Astrocyte of the cerebellum (primary cell): ENCODE measurements around the gene SHD.

Source experiments
- DNase-seq: peaks from one replicate; pipeline ENCODE4 v3.0.0-alpha.2; 2011; ENCODE audit warnings: low read depth
- H3K4me3 ChIP-seq: 2 replicates; pipeline ENCODE4 v1.5.1; 2011; ENCODE audit warnings: mild to moderate bottlenecking, low read depth, low read length, moderate library complexity
- in situ Hi-C: cut with HindIII; loops from 2 replicates; pipeline ENCODE4 v1.10.0; 2017; ENCODE audit warnings: low sequenced_read_pairs
- TF ChIP-seq, protein P1 (sequence below): IDR thresholded peaks from 2 replicates; pipeline ENCODE4 v1.5.1; 2012; ENCODE audit warnings: low read length, low read depth, moderate library complexity, mild to moderate bottlenecking; ENCODE audit errors: missing control alignments

SHD gene

DNA sequence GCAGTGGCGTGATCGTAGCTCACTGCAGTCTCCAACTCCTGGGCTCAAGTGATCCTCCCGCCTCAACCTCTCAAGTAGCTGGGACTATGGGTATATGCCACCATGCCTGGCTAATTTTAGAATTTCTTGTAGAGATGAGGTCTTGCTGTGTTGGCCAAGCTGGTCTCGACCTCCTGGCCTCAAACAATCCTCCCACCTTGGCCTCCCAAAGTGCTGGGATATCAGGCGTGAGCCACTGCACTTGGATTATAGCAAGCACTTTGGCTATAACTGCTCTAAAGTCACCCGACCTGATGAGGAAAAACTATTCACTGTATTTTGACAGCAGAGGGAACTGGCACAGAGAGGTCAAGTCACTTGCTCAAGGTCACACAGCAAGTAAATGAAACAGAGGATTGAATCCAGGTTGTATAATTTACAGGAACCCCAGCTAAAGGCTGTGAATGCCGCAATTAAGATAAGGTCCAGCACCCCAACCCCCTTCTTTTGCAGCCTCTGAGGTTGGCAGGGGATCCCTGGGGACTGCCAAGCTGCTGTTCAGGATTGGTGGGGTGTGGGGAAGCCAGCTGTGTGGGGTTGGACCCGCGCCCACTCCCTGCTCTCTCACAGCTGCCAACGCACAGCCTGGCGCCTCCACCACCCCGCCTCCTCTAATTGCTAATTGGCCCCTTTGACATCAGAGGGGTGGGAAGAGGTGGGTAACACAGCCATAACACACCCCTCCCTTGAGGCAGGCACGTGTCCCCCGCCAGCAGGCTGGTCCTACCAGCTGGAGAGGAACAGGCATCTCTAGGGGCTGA lies 17.1 kb downstream of the SHD start:
- no peak for DNase-seq
- no peak overlapping the region for H3K4me3 ChIP-seq
- in situ Hi-C loops, result no loop called here
- TF ChIP-seq, protein P1, sequence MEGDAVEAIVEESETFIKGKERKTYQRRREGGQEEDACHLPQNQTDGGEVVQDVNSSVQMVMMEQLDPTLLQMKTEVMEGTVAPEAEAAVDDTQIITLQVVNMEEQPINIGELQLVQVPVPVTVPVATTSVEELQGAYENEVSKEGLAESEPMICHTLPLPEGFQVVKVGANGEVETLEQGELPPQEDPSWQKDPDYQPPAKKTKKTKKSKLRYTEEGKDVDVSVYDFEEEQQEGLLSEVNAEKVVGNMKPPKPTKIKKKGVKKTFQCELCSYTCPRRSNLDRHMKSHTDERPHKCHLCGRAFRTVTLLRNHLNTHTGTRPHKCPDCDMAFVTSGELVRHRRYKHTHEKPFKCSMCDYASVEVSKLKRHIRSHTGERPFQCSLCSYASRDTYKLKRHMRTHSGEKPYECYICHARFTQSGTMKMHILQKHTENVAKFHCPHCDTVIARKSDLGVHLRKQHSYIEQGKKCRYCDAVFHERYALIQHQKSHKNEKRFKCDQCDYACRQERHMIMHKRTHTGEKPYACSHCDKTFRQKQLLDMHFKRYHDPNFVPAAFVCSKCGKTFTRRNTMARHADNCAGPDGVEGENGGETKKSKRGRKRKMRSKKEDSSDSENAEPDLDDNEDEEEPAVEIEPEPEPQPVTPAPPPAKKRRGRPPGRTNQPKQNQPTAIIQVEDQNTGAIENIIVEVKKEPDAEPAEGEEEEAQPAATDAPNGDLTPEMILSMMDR, result no peak

DNA sequence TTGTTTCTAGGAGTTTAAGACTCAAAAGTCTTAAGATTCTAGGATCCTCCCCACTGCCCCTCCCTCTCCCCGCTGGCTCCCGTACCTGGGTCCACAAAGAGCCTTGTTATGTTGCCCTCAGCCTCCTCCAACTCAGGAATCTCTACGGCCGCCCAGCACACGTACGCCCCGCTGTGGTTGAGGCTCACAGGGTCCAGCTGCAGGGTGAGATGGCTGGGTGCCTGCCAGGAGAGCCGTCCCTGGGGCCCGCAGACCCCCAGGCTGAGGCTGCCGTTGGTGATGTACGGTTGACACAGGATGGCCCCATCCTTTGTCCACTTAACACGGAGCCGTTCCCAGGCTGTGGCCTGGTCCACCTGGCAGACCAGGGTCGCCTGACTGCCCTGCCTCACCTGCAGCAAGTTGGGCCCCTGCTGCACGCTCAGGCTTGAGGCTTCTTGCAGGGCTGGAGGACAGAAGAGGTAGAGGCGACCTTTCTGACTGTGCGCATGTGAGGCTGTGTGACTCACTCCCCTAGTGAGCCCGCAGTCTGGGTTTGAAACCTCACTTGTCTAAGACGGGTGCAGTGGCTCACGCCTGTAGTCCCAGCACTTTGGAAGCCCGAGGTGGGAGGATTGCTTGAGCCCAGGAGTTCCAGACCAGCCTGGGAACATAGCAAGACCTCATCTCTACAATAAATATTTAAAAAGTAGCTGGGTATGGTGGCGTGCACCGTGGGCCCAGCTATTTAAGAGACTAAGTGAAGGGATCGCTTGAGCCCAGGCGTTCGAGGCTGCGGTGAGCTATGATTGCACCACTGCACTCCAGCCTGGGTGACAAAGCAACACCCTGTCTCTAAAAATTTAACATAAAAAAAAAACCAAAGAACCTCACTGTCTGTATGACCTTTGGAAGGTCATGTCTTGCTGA lies 19.1 kb downstream of the SHD start:
- TF ChIP-seq, protein P1, result no peak
- in situ Hi-C loops, result no loop called here
- no peak for DNase-seq

DNA sequence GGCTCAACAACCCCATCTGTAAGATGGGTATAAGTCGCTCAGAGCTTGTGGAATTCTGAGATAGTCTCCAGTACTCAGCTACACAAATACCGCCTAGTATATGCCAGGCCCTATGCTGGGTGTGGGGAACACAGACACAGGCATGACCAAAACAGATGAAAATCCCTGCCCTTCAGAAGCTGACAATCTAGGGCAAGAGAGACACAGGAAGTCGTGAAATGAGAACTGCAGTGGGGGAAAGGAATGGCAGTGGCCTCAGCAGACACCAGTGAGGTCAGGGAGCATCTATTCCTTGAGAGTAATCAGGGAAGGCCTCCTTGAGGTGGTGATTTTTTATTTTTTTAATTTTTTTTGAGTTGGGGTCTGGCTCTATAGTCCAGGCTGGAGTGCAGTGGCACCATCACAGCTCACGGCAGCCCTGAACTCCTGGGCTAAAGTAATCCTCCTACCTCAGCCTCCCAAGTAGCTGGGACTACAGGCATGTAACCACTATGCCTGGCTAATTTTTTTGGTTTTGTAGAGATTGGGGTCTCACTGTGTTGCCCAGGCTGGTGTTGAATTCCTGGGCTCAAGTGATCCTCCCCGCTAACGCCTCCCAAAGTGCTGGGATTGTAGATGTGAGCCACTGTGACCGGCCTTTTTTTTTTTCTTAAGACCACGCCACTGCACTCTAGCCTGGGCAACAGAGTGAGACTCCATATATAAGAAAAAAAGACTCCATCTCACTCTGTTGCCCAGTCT lies 19.9 kb downstream of the SHD start:
- DNase-seq, result no peak
- TF ChIP-seq, protein P1, result no peak
- in situ Hi-C loops, result no loop called here
- H3K4me3 ChIP-seq, result no peak overlapping the region

More for the DNA sequence above, 19.1 kb downstream of the SHD start:
- H3K4me3 ChIP-seq, result no peak overlapping the region

DNA sequence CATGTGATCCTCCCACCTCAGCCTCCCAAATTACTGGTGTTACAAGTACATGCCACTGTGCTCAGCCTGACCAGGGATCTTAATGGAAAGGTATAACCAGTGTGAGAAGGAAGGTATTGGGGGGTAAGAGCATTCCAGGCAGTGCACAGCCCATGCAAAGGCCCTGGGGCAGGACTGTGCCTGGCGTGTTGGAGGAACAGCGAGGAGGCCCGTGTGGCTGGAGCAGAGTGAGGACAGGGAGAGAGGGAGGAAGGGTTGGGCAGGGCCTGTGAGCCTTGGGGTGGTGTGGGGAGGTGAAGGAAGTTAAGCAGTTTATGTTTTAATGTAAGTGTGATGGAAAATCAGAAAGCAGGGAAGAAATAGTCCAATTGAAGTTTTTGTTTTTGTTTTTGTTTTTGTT lies 21.5 kb downstream of the SHD start:
- in situ Hi-C loops, result no loop called here

DNA sequence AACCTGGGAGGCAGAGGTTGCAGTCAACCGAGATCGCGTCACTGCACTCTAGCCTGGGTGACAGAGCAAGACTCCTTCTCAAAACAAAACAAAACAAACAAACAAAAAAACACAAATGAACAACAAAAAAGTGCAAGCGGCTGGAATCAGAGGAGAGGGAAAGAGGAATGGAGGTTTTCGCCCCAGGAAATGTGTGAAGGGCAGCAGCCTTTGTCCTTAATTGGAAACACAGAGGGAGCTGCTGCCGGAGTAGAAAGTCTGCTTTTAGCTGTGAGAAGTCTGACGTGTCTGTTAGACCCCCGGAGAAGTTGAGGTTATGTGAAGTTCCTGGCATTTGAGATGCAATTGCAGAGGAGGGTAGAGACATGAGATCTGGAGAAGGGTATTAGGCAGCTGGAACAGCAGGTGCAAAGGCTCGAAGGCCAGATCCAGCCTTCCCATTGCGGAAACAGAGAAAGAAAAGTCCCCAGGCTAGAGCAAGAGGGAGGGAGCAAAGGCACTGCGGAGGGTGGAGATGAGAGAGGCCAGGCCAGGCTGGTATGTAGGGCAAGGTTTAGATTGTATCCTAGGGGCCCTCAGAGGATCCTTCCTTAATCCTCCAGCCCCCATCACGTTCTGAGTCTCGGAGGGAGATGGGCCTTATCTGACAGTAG lies 22.6 kb downstream of the SHD start:
- no peak for DNase-seq
- no peak overlapping the region for H3K4me3 ChIP-seq
- TF ChIP-seq, protein P1, result no peak
- in situ Hi-C loops, result no loop called here

More for the DNA sequence above, 21.5 kb downstream of the SHD start:
- H3K4me3 ChIP-seq, result no peak overlapping the region
- no peak for DNase-seq
- TF ChIP-seq, protein P1, result no peak
